ENCODE measurements around the gene CDK2AP2.
"Not testable (repeated sequence)": the region's sequence is repeated elsewhere in the genome, so short reads cannot be mapped to it uniquely, and the experiment has no call there.

Gene CDK2AP2

DNA sequence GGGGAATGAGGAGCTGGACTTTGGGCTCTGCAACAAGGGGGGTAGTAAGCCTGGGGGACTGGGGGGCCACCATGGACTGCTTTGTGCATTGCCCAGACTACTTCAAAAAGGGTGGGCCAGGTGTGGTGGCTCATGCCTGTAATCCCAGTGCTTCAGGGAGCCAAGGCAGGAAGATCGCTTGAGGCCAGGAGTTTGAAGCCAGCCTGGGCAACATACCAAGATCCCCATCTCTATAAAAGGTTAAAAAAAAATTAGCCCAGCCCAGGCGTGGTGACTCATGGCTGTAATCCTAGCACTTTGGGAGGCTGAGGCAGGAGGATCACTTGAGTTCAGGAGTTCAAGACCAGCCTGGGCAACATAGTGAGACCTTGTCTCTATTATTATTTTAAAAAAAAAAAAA, 42.4 kb downstream of the CDK2AP2 start:
- not testable (repeated sequence) for DNase-seq

DNA sequence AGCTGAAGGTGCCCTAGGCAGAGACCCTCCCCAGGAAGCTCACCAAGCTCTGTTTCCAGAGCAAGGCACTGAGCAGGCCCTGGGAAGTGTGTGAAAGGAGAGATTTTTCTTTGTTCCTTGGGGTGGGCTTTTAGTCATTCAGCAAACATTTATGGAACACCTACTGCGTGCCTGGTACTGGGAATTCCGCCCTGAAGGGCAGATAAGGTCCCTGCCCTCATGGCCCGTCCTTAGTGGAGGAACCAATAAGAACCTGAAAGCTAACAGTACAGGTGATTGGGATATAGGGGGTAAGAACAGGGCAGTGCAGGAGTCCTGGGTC, 42.8 kb downstream of the CDK2AP2 start:
- no peak for DNase-seq

DNA sequence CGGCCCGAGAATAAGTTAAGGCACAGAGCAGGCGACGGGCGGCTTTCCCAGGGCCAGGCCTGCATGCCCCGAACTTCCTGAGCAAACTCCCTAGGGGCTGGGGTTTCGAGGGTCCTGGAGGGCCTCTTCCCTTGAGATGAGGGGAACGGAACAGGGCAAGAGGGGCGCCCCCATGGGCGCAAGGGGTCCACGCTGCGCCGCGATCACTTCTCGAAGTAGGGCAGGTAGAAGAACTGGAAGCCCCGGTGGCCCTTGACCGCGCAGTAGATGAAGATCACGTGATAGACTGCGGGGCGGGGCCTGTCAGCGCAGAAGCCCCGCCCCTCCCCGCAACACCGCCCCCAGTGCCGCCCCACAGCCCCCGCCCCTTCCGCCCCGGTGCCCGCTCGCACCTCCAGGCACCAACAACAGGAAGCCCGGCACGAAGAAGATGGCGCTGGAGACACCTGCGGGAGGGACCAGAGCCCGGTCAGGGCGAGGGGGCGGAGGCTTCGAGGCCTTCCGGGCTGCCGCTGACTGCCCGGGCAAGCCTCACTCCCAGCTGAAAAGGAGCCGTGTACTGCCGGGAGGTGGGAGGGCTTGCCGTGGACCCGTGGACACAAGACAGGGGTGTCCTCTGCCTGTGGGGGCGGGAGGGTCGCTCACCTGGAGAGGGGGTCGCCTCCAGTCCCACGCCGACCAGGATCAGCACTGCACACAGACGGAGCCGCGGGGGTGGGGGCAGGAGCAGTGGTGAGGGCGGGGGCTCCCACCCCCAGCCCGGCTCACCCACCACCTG, 43.4 kb downstream of the CDK2AP2 start:
- DNase-seq = peak; percentile 93

DNA sequence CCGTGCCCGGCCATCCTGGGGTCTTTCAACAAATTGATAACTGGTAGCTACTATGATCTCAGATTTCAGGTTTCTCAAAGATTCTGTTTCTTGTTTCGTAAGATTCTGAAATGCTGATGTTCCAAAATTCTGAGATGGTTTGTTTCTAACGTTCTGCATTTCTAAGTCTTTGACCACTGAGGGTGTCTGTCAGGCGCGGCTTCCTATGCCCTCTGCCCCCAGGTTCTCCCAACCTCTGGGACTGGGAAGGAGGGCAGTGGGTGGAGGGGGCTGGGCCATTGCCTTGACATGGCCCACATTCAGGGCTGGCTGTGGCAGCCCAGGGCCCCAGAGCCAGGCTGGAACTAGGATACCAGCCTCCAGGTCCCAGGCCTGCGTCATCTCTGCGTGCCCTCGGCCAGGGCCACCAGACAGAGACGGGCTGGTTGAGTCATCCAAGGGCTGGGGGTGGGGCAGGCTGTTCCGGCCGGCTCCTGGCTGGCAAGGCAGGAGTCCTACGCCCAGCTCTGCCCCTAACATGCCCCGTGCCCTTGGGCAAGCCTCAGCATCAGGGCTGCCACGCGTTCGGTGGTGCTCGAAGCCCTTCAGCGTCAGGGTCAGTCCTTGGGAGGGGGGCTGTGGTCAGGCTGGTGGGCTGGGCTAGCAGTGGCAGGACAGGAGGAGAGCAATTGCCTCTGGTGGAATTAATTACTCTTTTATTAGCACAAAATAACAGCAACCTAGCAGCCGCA, 44.1 kb downstream of the CDK2AP2 start:
- no peak for DNase-seq

DNA sequence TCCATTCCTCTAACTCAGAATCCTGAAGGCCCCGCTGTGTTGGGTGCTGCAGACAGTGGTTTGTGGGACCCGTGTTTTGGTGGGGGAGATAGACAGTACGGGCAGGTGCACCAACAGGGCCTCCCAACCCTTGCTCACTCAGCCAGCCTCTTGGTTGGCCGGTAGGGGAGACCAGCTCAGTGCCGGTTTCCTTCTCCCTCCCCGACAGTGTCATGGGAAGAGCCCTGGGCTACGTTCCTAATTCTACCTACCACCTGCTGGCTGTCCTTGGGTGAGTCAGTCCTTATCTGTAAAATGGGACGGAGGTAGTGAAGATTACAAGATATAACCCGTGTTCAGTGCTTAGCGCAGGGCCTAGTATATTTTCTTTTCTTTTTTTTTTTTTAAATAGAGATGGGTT, 44.8 kb downstream of the CDK2AP2 start:
- DNase-seq = no peak

DNA sequence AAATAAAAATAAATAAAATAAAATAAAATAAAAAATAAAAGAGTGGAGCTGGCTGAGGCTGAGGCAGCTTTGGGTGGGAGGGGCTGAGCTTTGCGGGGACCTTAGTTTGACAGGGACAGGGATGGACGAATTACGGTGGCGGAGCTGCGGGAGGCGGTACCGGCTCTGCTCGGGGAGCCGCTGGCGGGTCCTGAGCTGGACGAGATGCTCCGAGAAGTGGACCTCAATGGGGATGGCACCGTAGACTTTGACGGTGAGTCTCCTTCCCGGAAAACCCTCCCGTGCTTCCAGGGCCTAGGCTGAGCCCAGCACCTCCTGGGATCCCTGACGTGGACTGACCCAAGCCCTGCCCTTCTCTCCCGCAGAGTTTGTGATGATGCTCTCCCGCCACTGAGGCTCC, 49.7 kb downstream of the CDK2AP2 start:
- DNase-seq = no peak

DNA sequence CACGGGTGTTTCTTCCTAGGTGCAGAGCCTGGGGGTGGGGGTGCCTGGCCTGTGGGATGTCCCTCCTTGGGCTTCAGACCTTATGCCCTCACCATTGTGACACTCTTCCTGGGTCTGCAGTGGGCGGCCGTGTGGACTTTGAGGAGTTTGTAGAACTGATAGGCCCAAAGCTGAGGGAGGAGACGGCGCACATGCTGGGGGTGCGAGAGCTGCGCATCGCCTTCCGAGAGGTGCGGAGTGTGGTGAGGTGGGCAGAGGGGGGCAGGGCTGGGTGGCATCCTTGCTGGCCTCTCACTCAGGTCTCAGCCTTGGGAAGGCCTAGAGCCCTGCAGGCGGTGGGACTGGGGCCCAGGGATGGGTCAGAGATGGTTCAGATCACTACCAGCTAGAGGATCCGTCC, 50.5 kb downstream of the CDK2AP2 start:
- DNase-seq = no peak
